CD8-positive, alpha-beta memory T cell (primary cell): ENCODE data around the gene HCN2. TPM values are rescaled to one million over a fixed set of nuclear protein-coding genes. Genes with fewer than 3 reads are reported as not detected.
"Not testable (repeated sequence)": the region's sequence is repeated elsewhere in the genome, so short reads cannot be mapped to it uniquely, and the experiment has no call there.

Experiments used
- CTCF ChIA-PET: fragments of 350-600 bp; sonication (Branson Sonifier 250); formaldehyde crosslinking; loops from one replicate; lab custom pipeline; 2021; ENCODE audit warnings: antibody characterized with exemption; lab: Charles Lee
- POLR2A ChIA-PET: fragments of 350-600 bp; sonication (Branson Sonifier 250); formaldehyde crosslinking; loops from one replicate; lab custom pipeline; 2021; ENCODE audit warnings: antibody characterized with exemption; lab: Charles Lee
- DNase-seq, 5 donors: peaks; one replicate each; pipeline versions ENCODE4 v3.0.0 to v3.0.0-alpha.2; 2020 to 2022; ENCODE audit warnings: mixed read lengths in 1 of 5
- H3K27ac ChIP-seq: one replicate; pipeline ENCODE4 v1.7.0; 2013; ENCODE audit warnings: low read depth, mild to moderate bottlenecking, low read length, moderate library complexity
- H3K27me3 ChIP-seq: 2 replicates; pipeline ENCODE4 v1.7.0; 2013; ENCODE audit warnings: low read length, mild to moderate bottlenecking; ENCODE audit not compliant: insufficient read depth, poor library complexity, severe bottlenecking
- H3K36me3 ChIP-seq: 2 replicates; pipeline ENCODE4 v1.7.0; 2013; ENCODE audit warnings: mild to moderate bottlenecking, low read length, moderate library complexity; ENCODE audit not compliant: insufficient read depth
- H3K4me1 ChIP-seq: 2 replicates; pipeline ENCODE4 v1.7.0; 2013; ENCODE audit warnings: mild to moderate bottlenecking, low read length, moderate library complexity; ENCODE audit not compliant: insufficient read depth
- H3K4me3 ChIP-seq: 2 replicates; pipeline ENCODE4 v1.7.0; 2013; ENCODE audit warnings: mild to moderate bottlenecking, low read length
- H3K9me3 ChIP-seq: 2 replicates; pipeline ENCODE4 v1.7.0; 2013; ENCODE audit warnings: mild to moderate bottlenecking, low read length
- H3K27ac Mint-ChIP-seq, 8 donors: one replicate each; pipeline ENCODE4 v1.8.0; 2020 to 2021; ENCODE audit warnings: mixed read lengths in 8 of 8, mild to moderate bottlenecking in 6 of 8, inconsistent platforms in 3 of 8, moderate library complexity in 3 of 8
- H3K27me3 Mint-ChIP-seq, 2 donors: one replicate each; pipeline ENCODE4 v1.8.0; 2020 to 2021; ENCODE audit warnings: mixed read lengths in 2 of 2, mild to moderate bottlenecking in 1 of 2, moderate library complexity in 1 of 2
- H3K36me3 Mint-ChIP-seq, 3 donors: one replicate each; pipeline ENCODE4 v1.8.0; 2020 to 2021; ENCODE audit warnings: mixed read lengths in 3 of 3, inconsistent platforms in 1 of 3, mild to moderate bottlenecking in 1 of 3
- H3K4me1 Mint-ChIP-seq, 3 donors: one replicate each; pipeline ENCODE4 v1.8.0; 2020 to 2021; ENCODE audit warnings: mixed read lengths in 3 of 3, inconsistent platforms in 1 of 3, mild to moderate bottlenecking in 1 of 3
- H3K4me3 Mint-ChIP-seq, 7 donors: one replicate each; pipeline ENCODE4 v1.8.0; 2020 to 2021; ENCODE audit warnings: mixed read lengths in 7 of 7, mild to moderate bottlenecking in 6 of 7, moderate library complexity in 4 of 7, inconsistent platforms in 2 of 7
- H3K9me3 Mint-ChIP-seq, 5 donors: one replicate each; pipeline ENCODE4 v1.8.0; 2020 to 2022; ENCODE audit warnings: mixed read lengths in 5 of 5, mild to moderate bottlenecking in 3 of 5, moderate library complexity in 2 of 5, inconsistent platforms in 1 of 5
- polyA plus RNA-seq: library from polyadenylated mRNA; unstranded; fragments of 300-500 nt; fragmentation: Illumina TruSeq; gene quantifications from one replicate; pipeline ENCODE4 v1.2.3, GENCODE V29; 2021
- total RNA-seq, 2 experiments: library from RNA; stranded (reverse); gene quantifications; one replicate each; pipeline ENCODE4 v1.2.3, GENCODE V29; 2021

Gene HCN2
- total and polyA plus RNA-seq, 3 experiments from 2014 or later = 0.42 to 0.48 TPM; not detected in 1

- H3K27ac ChIP-seq = no peak overlapping the region
- H3K27me3 Mint-ChIP-seq = no peaks in the 10 kb centered on the region
- no peaks in the 10 kb centered on the region for H3K36me3 ChIP-seq
- H3K27ac Mint-ChIP-seq = no peak overlapping the region
- no peaks in the 10 kb centered on the region for H3K9me3 ChIP-seq
- no peak for DNase-seq
- no peak overlapping the region for H3K4me3 ChIP-seq
- peaks cover 0 to 38% (median 2%) of the 10 kb centered on the region in 3 donors for H3K36me3 Mint-ChIP-seq
- CTCF ChIA-PET = interaction anchor here (1.1 kb wide), 1 partner anchor 27 kb away, joined by 3 read pairs; no protein-coding TSS in a partner anchor
- POLR2A ChIA-PET = no interaction called here
- no peak overlapping the region for H3K4me3 Mint-ChIP-seq
- no peaks in the 10 kb centered on the region for H3K27me3 ChIP-seq
- H3K9me3 Mint-ChIP-seq = no peaks in the 10 kb centered on the region
- peaks cover 3 to 5% (median 3%) of the 10 kb centered on the region in 3 donors for H3K4me1 Mint-ChIP-seq
- no peaks in the 10 kb centered on the region for H3K4me1 ChIP-seq
Measured at GRCh38 chr19:618247-618619, 28.6 kb downstream of the HCN2 start.

DNA sequence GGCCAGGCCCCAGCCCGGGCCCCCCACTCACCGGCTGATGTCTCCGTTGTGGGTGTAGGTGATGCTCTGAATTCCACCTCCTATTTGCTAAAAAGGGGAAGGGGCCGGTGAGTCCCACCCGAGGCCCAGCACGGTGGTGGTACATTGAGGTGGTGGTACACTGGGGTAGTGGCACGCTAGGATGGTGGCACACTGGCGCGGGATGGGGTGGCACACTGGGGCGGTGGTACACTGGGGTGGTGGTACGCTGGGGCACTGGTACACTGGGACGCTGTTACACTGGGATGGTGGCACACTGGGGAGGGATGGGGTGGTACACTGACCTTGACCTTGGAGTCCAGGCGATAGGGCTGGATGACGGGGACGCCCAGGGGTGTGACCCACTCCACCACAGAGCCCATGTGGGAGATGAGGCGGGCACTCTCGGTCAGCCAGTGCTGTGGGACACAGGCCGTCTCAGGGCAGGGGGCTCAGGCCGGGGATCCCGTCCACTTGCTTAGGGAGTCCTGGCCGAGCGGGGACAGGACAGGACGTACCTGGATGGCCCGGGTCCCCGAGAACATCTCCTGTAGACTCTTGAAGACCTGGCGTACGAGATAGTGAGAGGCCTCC lies 29.1 kb downstream of the HCN2 start:
- Mint-ChIP-seq H3K27ac (no peak overlapping the region), H3K36me3 (peaks cover 0 to 43% (median 2%) of the 10 kb centered on the region in 3 donors), H3K9me3 (no peaks in the 10 kb centered on the region), H3K27me3 (no peaks in the 10 kb centered on the region), H3K4me3 (peak overlapping the region in 1 of 7 donors; percentile 19), H3K4me1 (peaks cover 3 to 5% (median 3%) of the 10 kb centered on the region in 3 donors)
- no peak overlapping the region for H3K4me3 ChIP-seq
- no peak for DNase-seq
- H3K9me3 ChIP-seq = no peaks in the 10 kb centered on the region
- no peaks in the 10 kb centered on the region for H3K27me3 ChIP-seq
- ChIA-PET POLR2A (no interaction called here), CTCF (no interaction called here)
- no peak overlapping the region for H3K27ac ChIP-seq
- peaks cover 3% of the 10 kb centered on the region for H3K36me3 ChIP-seq
- no peaks in the 10 kb centered on the region for H3K4me1 ChIP-seq

DNA sequence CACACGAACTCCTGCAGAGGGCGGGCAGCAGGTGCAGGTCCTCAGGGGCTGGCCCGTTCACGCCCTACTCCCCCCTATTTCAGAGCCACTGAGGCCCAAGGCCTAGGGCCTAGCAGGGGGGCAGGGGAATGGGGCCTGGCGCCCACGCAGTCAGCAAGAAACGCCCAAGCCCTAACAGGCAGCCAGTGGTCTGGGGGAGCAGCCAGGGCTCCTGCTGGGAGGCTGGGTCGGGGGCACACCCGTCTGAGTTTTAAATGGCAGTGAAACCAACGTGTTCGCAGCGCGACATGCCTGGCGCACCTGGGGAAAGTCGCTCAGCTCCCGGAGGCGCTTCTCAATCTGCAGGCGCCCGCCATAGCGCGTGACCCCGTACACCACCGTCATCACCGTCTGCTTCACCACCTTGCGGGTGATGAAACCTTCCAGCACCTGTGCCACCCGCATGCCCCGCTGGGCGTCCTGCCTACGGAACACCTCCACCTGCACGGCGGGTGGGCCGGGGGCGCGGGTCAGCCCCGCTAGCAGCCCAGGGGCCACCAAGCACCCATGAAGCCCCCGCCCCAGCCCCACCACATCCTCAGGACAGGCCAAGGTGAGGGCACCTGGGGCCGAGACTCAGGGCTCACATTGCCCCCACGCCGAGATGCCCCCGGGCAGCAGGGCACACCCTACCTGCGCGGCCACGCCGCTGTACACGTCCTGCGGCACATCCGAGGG lies 29.8 kb downstream of the HCN2 start:
- Mint-ChIP-seq H3K4me3 (no peak overlapping the region), H3K9me3 (no peaks in the 10 kb centered on the region), H3K27ac (no peak overlapping the region), H3K36me3 (peaks cover 0 to 48% (median 2%) of the 10 kb centered on the region in 3 donors), H3K4me1 (peaks cover 3 to 5% (median 3%) of the 10 kb centered on the region in 3 donors), H3K27me3 (no peaks in the 10 kb centered on the region)
- no peak overlapping the region for H3K27ac ChIP-seq
- H3K27me3 ChIP-seq = no peaks in the 10 kb centered on the region
- no peaks in the 10 kb centered on the region for H3K9me3 ChIP-seq
- H3K4me1 ChIP-seq = no peaks in the 10 kb centered on the region
- H3K4me3 ChIP-seq = no peak overlapping the region
- CTCF ChIA-PET = no interaction called here
- POLR2A ChIA-PET = no interaction called here
- peaks cover 7% of the 10 kb centered on the region for H3K36me3 ChIP-seq
- no peak for DNase-seq

- peaks cover 3 to 5% (median 4%) of the 10 kb centered on the region in 3 donors for H3K4me1 Mint-ChIP-seq
Measured at GRCh38 chr19:620166-620862, 30.6 kb downstream of the HCN2 start.

DNA sequence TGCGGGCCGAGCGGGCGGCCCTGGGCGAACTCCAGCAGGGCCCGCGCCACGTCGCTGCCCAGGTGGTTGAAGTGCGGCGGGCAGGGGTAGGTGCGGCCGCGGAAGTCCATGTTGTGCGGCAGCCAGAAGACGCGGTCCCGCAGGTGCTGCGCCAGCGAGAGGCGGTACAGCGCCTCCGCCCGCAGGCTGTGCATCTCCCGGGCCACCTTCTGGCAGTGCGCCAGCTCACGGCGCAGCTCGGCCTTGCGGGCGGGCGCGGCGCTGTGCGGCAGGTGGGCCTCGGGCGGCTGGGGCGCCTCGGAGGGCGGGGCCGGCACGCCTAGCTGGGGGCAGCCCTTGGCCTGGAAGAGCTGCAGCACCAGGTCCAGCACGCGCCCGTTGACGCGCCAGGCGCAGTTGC lies 31.5 kb downstream of the HCN2 start:
- CTCF ChIA-PET, H3K4me3 Mint-ChIP-seq, H3K27me3 ChIP-seq, H3K9me3 Mint-ChIP-seq, H3K27ac Mint-ChIP-seq, H3K36me3 ChIP-seq, H3K27ac ChIP-seq, H3K4me3 ChIP-seq, H3K4me1 Mint-ChIP-seq, H3K4me1 ChIP-seq, POLR2A ChIA-PET, H3K27me3 Mint-ChIP-seq, DNase-seq, H3K9me3 ChIP-seq: not testable (repeated sequence)
- H3K36me3 Mint-ChIP-seq = peaks cover 0 to 54% (median 3%) of the 10 kb centered on the region in 3 donors

More at GRCh38 chr19:620166-620862, 30.6 kb downstream of the HCN2 start:
- DNase-seq = no peak
- Mint-ChIP-seq H3K36me3 (peaks cover 0 to 51% (median 3%) of the 10 kb centered on the region in 3 donors), H3K27ac (no peak overlapping the region), H3K9me3 (no peaks in the 10 kb centered on the region), H3K4me3 (no peak overlapping the region), H3K27me3 (no peaks in the 10 kb centered on the region)
- H3K9me3 ChIP-seq = no peaks in the 10 kb centered on the region
- peaks cover 7% of the 10 kb centered on the region for H3K36me3 ChIP-seq
- ChIA-PET CTCF (no interaction called here), POLR2A (no interaction called here)
- no peak overlapping the region for H3K27ac ChIP-seq
- no peak overlapping the region for H3K4me3 ChIP-seq
- no peaks in the 10 kb centered on the region for H3K27me3 ChIP-seq
- H3K4me1 ChIP-seq = no peaks in the 10 kb centered on the region

GRCh38 chr19:621819-622218 lies 32.1 kb downstream of the HCN2 start:
- Mint-ChIP-seq H3K9me3 (no peaks in the 10 kb centered on the region), H3K36me3 (peaks cover 1 to 56% (median 3%) of the 10 kb centered on the region in 3 donors), H3K4me1 (peaks cover 1 to 6% (median 3%) of the 10 kb centered on the region in 3 donors), H3K27me3 (no peaks in the 10 kb centered on the region), H3K4me3 (no peak overlapping the region), H3K27ac (no peak overlapping the region)
- DNase-seq = no peak
- CTCF ChIA-PET = no interaction called here
- Histone ChIP-seq H3K36me3 (peaks cover 7% of the 10 kb centered on the region), H3K27me3 (no peaks in the 10 kb centered on the region), H3K27ac (no peak overlapping the region), H3K4me3 (no peak overlapping the region), H3K4me1 (no peaks in the 10 kb centered on the region), H3K9me3 (no peaks in the 10 kb centered on the region)
- POLR2A ChIA-PET = no interaction called here

DNA sequence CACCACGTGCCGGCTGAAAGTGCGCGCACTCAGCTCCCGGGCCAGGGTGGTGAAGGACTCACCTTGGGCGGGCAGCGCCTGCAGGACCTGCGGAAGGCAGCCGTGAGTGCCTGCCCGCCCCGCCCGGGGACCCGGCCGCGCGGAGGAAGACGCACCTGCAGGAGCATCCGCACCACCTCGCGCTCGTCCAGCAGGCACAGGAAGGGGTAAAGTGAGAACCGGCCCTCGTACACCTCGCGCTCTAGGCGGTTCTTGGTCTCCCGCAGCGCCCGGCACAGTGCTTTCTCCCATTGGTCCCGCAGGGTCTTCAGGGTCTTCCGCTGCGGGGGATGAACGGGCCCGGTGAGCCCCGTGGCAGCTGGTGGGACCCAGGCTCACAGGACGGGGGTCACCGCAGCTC lies 33.0 kb downstream of the HCN2 start:
- no peaks in the 10 kb centered on the region for H3K4me1 ChIP-seq
- no peaks in the 10 kb centered on the region for H3K27me3 Mint-ChIP-seq
- no peak overlapping the region for H3K4me3 ChIP-seq
- H3K4me3 Mint-ChIP-seq = no peak overlapping the region
- no peaks in the 10 kb centered on the region for H3K27me3 ChIP-seq
- no peaks in the 10 kb centered on the region for H3K9me3 Mint-ChIP-seq
- no peak overlapping the region for H3K27ac Mint-ChIP-seq
- H3K27ac ChIP-seq = no peak overlapping the region
- no peak for DNase-seq
- H3K36me3 ChIP-seq = peaks cover 7% of the 10 kb centered on the region
- H3K9me3 ChIP-seq = no peaks in the 10 kb centered on the region
- H3K36me3 Mint-ChIP-seq = peaks cover 3 to 57% (median 3%) of the 10 kb centered on the region in 3 donors
- CTCF ChIA-PET = no interaction called here
- POLR2A ChIA-PET = interaction anchor here (0.6 kb wide), 1 partner anchor 28 kb away, joined by 10 read pairs; no protein-coding TSS in a partner anchor
- H3K4me1 Mint-ChIP-seq = peaks cover 3 to 8% (median 4%) of the 10 kb centered on the region in 3 donors
